Measurements from ENCODE around the gene WNK2.
"Not testable (repeated sequence)": the region's sequence is repeated elsewhere in the genome, so short reads cannot be mapped to it uniquely, and the experiment has no call there.

Gene WNK2

DNA sequence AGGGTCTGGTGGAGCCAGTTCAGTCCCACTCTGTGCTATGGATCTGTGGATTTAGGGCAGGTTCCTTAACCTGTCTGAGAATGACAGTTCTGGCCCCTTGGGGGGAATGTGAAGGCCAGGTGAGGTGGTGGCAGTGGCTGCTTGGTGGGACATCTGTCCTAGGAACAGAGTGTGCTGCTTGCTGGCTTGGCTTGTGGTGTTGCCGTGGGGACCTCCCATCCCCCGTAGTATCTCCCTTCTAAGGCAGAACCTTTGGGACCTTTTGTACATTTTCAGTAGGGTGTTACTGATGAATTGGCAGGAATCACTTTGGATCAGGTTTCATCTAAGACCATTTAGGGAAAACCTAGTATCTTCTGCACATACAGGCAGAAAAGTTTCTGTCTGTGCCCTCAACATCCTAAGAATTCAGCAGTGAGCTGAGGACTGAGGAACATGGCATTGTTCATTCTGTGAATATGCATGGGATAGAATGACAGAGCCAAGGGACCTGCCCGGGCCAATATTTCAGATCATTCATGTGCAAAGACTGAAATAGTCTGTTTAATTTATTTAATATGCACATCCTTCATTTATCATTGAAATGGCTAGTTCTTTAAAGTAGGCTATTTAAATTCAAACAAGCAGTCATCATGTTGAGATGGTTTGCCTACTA, 64.6 kb downstream of the WNK2 start:
- Histone ChIP-seq H4K20me1 (ENCODE audit: control insufficient read depth, insufficient read depth, low read depth, low read length) (no peaks in the 10 kb centered on the region), H3K79me2 (ENCODE audit: control insufficient read depth, low read length) (no peaks in the 10 kb centered on the region), H3K36me3 (ENCODE audit: control insufficient read depth, low read length) (no peaks in the 10 kb centered on the region), H3F3A (ENCODE audit: control insufficient read depth, insufficient read depth) (no peaks in the 10 kb centered on the region), H3K9me3 (ENCODE audit: control insufficient read depth, insufficient read depth, low read length) (no peaks in the 10 kb centered on the region), H3K27me3 (ENCODE audit: control insufficient read depth, low read length) (no peaks in the 10 kb centered on the region), H3K4me3 (ENCODE audit: low read length) (no peak overlapping the region), H3K27ac (ENCODE audit: low read depth, low read length) (no peak overlapping the region), H3K4me1 (ENCODE audit: control insufficient read depth, low read length) (no peaks in the 10 kb centered on the region; the same call in 1 of the 2 replicates), H3K9me2 (replicated peaks; ENCODE audit: control insufficient read depth, low read length) (no peaks in the 10 kb centered on the region), H3K4me2 (ENCODE audit: low read length) (no peak overlapping the region)
- no peak for TF ChIP-seq EZH2phosphoT487 (IDR thresholded peaks at IDR 0.05; ENCODE audit: borderline replicate concordance, low read length)
- TF ChIP-seq, protein P1, sequence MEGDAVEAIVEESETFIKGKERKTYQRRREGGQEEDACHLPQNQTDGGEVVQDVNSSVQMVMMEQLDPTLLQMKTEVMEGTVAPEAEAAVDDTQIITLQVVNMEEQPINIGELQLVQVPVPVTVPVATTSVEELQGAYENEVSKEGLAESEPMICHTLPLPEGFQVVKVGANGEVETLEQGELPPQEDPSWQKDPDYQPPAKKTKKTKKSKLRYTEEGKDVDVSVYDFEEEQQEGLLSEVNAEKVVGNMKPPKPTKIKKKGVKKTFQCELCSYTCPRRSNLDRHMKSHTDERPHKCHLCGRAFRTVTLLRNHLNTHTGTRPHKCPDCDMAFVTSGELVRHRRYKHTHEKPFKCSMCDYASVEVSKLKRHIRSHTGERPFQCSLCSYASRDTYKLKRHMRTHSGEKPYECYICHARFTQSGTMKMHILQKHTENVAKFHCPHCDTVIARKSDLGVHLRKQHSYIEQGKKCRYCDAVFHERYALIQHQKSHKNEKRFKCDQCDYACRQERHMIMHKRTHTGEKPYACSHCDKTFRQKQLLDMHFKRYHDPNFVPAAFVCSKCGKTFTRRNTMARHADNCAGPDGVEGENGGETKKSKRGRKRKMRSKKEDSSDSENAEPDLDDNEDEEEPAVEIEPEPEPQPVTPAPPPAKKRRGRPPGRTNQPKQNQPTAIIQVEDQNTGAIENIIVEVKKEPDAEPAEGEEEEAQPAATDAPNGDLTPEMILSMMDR (IDR thresholded peaks at IDR 0.05; ENCODE audit: low read depth, low read length, poor library complexity, severe bottlenecking), result no peak

DNA sequence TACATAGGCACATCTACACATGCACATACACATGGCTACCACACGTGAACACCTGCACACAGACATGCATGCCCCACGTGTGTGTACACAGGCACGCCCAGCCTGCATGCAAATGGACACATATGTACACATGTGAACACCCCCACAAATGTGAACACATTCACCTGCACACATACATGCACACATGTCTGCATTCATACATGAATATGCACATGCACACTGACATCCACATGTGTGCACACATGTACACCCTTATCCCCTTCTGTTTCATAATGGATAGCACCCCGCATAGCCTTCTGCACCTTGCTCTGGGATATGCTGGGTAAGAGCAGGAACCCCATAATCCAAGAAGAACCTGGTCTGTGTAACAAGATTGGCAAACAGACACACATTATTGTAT, 66.2 kb downstream of the WNK2 start:
- Histone ChIP-seq H3K36me3 (ENCODE audit: control insufficient read depth, low read length) (no peaks in the 10 kb centered on the region), H3F3A (ENCODE audit: control insufficient read depth, insufficient read depth) (no peaks in the 10 kb centered on the region), H3K79me2 (ENCODE audit: control insufficient read depth, low read length) (no peaks in the 10 kb centered on the region), H3K9me3 (ENCODE audit: control insufficient read depth, insufficient read depth, low read length) (no peaks in the 10 kb centered on the region), H3K27me3 (ENCODE audit: control insufficient read depth, low read length) (no peaks in the 10 kb centered on the region), H3K4me1 (ENCODE audit: control insufficient read depth, low read length) (no peaks in the 10 kb centered on the region), H4K20me1 (ENCODE audit: control insufficient read depth, insufficient read depth, low read depth, low read length) (no peaks in the 10 kb centered on the region), H3K27ac (ENCODE audit: low read depth, low read length) (no peak overlapping the region), H3K9me2 (replicated peaks; ENCODE audit: control insufficient read depth, low read length) (no peaks in the 10 kb centered on the region), H3K4me3 (ENCODE audit: low read length) (no peak overlapping the region), H3K4me2 (ENCODE audit: low read length) (no peak overlapping the region)
- no peak for TF ChIP-seq EZH2phosphoT487 (IDR thresholded peaks at IDR 0.05; ENCODE audit: borderline replicate concordance, low read length)
- TF ChIP-seq, protein P1 (IDR thresholded peaks at IDR 0.05; ENCODE audit: low read depth, low read length, poor library complexity, severe bottlenecking), result no peak

DNA sequence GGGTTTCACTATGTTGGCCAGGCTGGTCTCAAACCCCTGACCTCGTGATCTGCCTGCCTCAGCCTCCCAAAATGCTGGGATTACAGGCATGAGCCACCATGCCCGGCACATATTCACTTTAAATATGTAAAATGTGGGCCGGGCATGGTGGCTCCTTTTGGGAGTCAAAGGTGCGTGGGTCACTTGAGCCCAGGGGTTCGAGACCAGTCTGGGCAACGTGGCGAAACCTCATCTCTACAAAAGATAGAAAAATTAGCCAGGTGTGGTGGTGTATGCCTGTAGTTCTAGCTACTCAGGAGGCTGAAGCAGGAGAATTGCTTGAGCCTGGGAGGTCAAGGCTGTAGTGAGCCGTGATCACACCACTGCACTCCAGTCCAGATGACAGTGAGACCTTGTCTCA, 67.4 kb downstream of the WNK2 start:
- not testable (repeated sequence) for H3K27me3 ChIP-seq (ENCODE audit: control insufficient read depth, low read length); H3K27ac ChIP-seq (ENCODE audit: low read depth, low read length); H4K20me1 ChIP-seq (ENCODE audit: control insufficient read depth, insufficient read depth, low read depth, low read length); H3K9me2 ChIP-seq (replicated peaks; ENCODE audit: control insufficient read depth, low read length); H3K4me2 ChIP-seq (ENCODE audit: low read length); H3K4me1 ChIP-seq (ENCODE audit: control insufficient read depth, low read length); H3K79me2 ChIP-seq (ENCODE audit: control insufficient read depth, low read length); H3K4me3 ChIP-seq (ENCODE audit: low read length); H3K36me3 ChIP-seq (ENCODE audit: control insufficient read depth, low read length); H3K9me3 ChIP-seq (ENCODE audit: control insufficient read depth, insufficient read depth, low read length); H3F3A ChIP-seq (ENCODE audit: control insufficient read depth, insufficient read depth)

DNA sequence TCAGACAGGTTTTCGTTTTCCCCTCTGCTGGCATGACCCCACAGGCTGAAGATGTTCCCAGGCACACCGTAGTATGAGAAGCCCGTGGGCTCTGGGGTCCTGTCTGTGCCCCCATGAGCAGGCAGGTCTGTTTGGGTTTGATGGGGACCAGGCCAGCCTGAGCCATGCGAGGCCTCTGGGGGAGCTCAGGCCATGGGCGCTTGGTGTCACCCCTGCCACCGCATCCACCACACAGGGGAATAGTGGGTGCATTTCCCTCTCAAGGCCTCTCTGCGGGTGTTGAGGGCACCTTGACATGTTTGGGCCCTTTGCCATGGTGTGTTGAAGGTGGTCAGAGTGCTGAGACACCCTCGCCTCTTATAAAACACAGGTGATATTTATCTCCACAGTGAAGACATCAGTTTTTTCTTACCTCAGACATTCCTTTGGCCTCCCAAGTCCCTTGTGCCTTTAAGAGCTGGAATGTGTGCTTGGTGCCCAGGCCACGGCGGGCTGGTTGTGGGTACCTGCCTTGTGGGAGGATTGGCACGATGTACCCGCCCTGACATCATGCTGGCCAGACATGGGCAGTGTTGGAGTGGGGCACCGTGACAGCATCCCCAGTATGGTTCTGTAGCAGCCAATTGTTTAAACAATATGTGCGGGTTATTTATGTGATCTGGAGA, 68.3 kb downstream of the WNK2 start:
- no peaks in the 10 kb centered on the region for H3K9me2 ChIP-seq (replicated peaks; ENCODE audit: control insufficient read depth, low read length)
- H3K9me3 ChIP-seq (ENCODE audit: control insufficient read depth, insufficient read depth, low read length), result no peaks in the 10 kb centered on the region

More for the DNA sequence above, 68.3 kb downstream of the WNK2 start:
- TF ChIP-seq EZH2phosphoT487 (IDR thresholded peaks at IDR 0.05; ENCODE audit: borderline replicate concordance, low read length), result no peak
- TF ChIP-seq, protein P1 (IDR thresholded peaks at IDR 0.05; ENCODE audit: low read depth, low read length, poor library complexity, severe bottlenecking), result no peak
- Histone ChIP-seq H3K27me3 (ENCODE audit: control insufficient read depth, low read length) (no peaks in the 10 kb centered on the region), H3K4me1 (ENCODE audit: control insufficient read depth, low read length) (no peaks in the 10 kb centered on the region), H3K4me3 (ENCODE audit: low read length) (no peak overlapping the region), H4K20me1 (ENCODE audit: control insufficient read depth, insufficient read depth, low read depth, low read length) (no peaks in the 10 kb centered on the region), H3K36me3 (ENCODE audit: control insufficient read depth, low read length) (no peaks in the 10 kb centered on the region), H3K79me2 (ENCODE audit: control insufficient read depth, low read length) (no peaks in the 10 kb centered on the region), H3K27ac (ENCODE audit: low read depth, low read length) (no peak overlapping the region), H3F3A (ENCODE audit: control insufficient read depth, insufficient read depth) (no peaks in the 10 kb centered on the region), H3K4me2 (ENCODE audit: low read length) (no peak overlapping the region)

All from DOHH2 (cell line).